MCF 10A (cell line): ENCODE data around the gene TF. TPM values are rescaled to one million over a fixed set of nuclear protein-coding genes. Genes with fewer than 3 reads are reported as not detected.

Experiments used
- BruUV-seq: library from RNA; stranded (reverse); fragments of 400-500 nt; replicated peaks from 2 replicates; lab custom pipeline; 2021; lab: Mats Ljungman, UMichigan
- CTCF ChIA-PET: fragments of 300-600 bp; sonication (Branson Sonifier 250); formaldehyde crosslinking; extraction: SDS; loops from one replicate; lab custom pipeline; 2021; ENCODE audit warnings: antibody characterized with exemption, inconsistent platforms; lab: Yijun Ruan, JAX
- POLR2A ChIA-PET: fragments of 300-600, 350-650 bp; sonication (Branson Sonifier 250); formaldehyde crosslinking; extraction: SDS; loops from one replicate; lab custom pipeline; 2020; ENCODE audit warnings: antibody characterized with exemption, inconsistent platforms; lab: Yijun Ruan, JAX
- DNase-seq: peaks from one replicate; pipeline ENCODE4 v3.0.0-alpha.2; 2018; ENCODE audit not compliant: unreplicated experiment
- H3K27ac Mint-ChIP-seq: one replicate; pipeline ENCODE4 v1.8.0; 2022; ENCODE audit warnings: mild to moderate bottlenecking, low read depth, mixed read lengths; ENCODE audit not compliant: unreplicated experiment
- H3K27me3 Mint-ChIP-seq: one replicate; pipeline ENCODE4 v1.8.0; 2022; ENCODE audit warnings: mixed read lengths; ENCODE audit not compliant: insufficient read depth, unreplicated experiment
- H3K36me3 Mint-ChIP-seq: one replicate; pipeline ENCODE4 v1.8.0; 2022; ENCODE audit warnings: mild to moderate bottlenecking, moderate library complexity, mixed read lengths; ENCODE audit not compliant: insufficient read depth, unreplicated experiment
- H3K4me1 Mint-ChIP-seq: one replicate; pipeline ENCODE4 v1.8.0; 2022; ENCODE audit warnings: mixed read lengths; ENCODE audit not compliant: insufficient read depth, unreplicated experiment
- H3K4me3 Mint-ChIP-seq: one replicate; pipeline ENCODE4 v1.8.0; 2022; ENCODE audit warnings: mild to moderate bottlenecking, moderate library complexity, mixed read lengths; ENCODE audit not compliant: unreplicated experiment
- H3K9me3 Mint-ChIP-seq: one replicate; pipeline ENCODE4 v1.8.0; 2022; ENCODE audit warnings: mixed read lengths; ENCODE audit not compliant: unreplicated experiment
- intact Hi-C: fragments of 100-400 bp; cut with micrococcal nuclease; formaldehyde crosslinking; loops from 2 replicates; pipeline ENCODE4 v1.14.1; 2022
- total RNA-seq: library from RNA; stranded (reverse); gene quantifications from 2 replicates; pipeline ENCODE4 v1.2.3, GENCODE V29; 2022
- TF ChIP-seq, protein P1 (sequence below): fragments of 200-600 bp; IDR thresholded peaks from one replicate; pipeline ENCODE4 v1.8.0; 2022; ENCODE audit warnings: antibody characterized with exemption, mild to moderate bottlenecking; ENCODE audit not compliant: unreplicated experiment

TF gene
- total RNA-seq, 1 experiment from 2014 or later, result 0.19 TPM

DNA sequence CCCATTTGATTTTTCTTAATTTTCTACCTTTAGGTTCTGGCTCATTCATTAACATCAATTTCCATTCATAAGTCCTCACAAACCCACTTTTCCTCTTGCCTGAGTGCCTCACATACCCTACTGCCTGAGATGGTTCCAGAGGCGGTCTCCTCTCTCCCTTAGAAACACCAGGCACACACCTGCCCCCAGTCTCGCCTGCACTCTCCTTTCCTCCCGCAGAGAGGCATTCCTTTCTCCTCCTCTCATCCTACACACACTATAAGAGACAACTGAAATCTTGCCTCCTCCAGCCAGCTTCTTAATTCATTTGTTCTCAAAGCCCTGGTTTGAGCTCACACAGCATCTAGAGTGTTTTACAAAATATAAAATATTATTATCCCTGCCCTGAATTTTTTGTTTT is 27.5 kb downstream of the TF start:
- DNase-seq, result no peak
- no TSS peak for BruUV-seq
- Mint-ChIP-seq H3K4me3 (no peak overlapping the region), H3K27me3 (peaks cover 43% of the 10 kb centered on the region), H3K4me1 (no peaks in the 10 kb centered on the region), H3K36me3 (no peaks in the 10 kb centered on the region), H3K27ac (no peak overlapping the region), H3K9me3 (no peaks in the 10 kb centered on the region)
- TF ChIP-seq, protein P1, sequence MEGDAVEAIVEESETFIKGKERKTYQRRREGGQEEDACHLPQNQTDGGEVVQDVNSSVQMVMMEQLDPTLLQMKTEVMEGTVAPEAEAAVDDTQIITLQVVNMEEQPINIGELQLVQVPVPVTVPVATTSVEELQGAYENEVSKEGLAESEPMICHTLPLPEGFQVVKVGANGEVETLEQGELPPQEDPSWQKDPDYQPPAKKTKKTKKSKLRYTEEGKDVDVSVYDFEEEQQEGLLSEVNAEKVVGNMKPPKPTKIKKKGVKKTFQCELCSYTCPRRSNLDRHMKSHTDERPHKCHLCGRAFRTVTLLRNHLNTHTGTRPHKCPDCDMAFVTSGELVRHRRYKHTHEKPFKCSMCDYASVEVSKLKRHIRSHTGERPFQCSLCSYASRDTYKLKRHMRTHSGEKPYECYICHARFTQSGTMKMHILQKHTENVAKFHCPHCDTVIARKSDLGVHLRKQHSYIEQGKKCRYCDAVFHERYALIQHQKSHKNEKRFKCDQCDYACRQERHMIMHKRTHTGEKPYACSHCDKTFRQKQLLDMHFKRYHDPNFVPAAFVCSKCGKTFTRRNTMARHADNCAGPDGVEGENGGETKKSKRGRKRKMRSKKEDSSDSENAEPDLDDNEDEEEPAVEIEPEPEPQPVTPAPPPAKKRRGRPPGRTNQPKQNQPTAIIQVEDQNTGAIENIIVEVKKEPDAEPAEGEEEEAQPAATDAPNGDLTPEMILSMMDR, result no peak
- intact Hi-C loops, result no loop called here
- CTCF ChIA-PET, result no interaction called here
- POLR2A ChIA-PET, result no interaction called here

DNA sequence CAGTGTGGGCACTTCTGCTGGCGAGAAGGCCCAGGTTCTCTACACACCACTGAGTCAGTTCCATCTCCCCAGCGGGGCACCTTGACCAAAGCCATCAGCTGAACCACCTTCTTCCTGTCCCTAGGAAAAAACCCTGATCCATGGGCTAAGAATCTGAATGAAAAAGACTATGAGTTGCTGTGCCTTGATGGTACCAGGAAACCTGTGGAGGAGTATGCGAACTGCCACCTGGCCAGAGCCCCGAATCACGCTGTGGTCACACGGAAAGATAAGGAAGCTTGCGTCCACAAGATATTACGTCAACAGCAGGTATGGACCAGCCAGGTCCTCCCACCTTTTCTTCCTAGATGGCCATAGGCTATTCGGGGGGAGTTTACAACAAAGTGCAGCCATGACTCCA is 29.1 kb downstream of the TF start:
- ChIA-PET POLR2A (no interaction called here), CTCF (interaction anchor here (0.6 to 1.1 kb wide), 2 partner anchors 29 to 793 kb away, joined by 3 to 4 read pairs; no protein-coding TSS in a partner anchor)
- BruUV-seq, result no TSS peak
- peaks cover 58% of the 10 kb centered on the region for H3K27me3 Mint-ChIP-seq
- TF ChIP-seq, protein P1, result no peak
- no peak overlapping the region for H3K4me3 Mint-ChIP-seq
- H3K4me1 Mint-ChIP-seq, result no peaks in the 10 kb centered on the region
- no peak overlapping the region for H3K27ac Mint-ChIP-seq
- intact Hi-C loops, result no loop called here
- H3K36me3 Mint-ChIP-seq, result no peaks in the 10 kb centered on the region
- DNase-seq, result no peak
- H3K9me3 Mint-ChIP-seq, result no peaks in the 10 kb centered on the region

DNA sequence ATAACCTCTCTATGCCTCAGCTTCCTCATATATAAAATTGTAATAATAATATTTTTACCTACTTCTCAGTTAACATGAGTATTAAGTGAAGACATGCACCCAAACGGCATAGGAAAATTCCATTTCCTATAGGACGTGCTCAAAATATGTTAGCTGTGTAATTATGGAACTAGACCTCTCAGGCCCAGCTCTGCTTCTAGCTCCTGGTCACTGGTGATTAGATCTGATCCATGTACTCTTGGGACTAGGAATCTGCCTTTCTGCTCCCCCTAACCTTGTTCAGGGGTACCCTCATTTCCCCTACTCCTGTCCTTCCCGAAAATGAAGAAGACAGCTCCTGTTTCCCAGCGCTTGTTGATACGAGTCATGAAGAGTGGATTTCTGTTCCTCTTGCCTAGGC is 29.6 kb downstream of the TF start:
- TF ChIP-seq, protein P1, result no peak
- intact Hi-C loops, result no loop called here
- no peak overlapping the region for H3K4me3 Mint-ChIP-seq
- no TSS peak for BruUV-seq
- peaks cover 59% of the 10 kb centered on the region for H3K27me3 Mint-ChIP-seq
- DNase-seq, result no peak
- H3K4me1 Mint-ChIP-seq, result no peaks in the 10 kb centered on the region
- H3K27ac Mint-ChIP-seq, result no peak overlapping the region
- ChIA-PET CTCF (interaction anchor here (0.6 to 1.1 kb wide), 2 partner anchors 29 to 792 kb away, joined by 3 to 4 read pairs; no protein-coding TSS in a partner anchor), POLR2A (no interaction called here)
- H3K9me3 Mint-ChIP-seq, result no peaks in the 10 kb centered on the region
- no peaks in the 10 kb centered on the region for H3K36me3 Mint-ChIP-seq

DNA sequence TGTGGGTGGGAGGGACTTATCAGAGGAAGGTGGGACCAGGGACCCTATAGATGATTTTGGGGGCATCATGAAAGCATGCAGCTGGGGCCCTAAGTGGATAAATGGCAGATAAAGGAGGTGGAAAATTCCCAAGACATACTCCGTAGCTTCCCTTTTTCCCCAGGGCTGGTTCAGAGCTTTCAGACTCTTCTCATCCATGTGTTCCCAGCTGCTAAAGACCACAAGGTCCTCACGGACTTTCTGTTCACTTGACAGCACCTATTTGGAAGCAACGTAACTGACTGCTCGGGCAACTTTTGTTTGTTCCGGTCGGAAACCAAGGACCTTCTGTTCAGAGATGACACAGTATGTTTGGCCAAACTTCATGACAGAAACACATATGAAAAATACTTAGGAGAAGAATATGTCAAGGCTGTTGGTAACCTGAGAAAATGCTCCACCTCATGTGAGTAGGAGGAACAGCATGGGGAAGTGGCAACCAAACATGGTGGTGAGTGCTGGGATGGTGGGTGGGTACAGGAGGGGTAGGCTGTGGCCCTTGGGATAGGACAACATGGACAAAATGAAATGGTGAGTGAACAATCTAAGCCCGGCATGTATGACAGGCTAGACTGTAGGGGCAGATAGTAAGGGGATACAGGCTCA is 30.7 kb downstream of the TF start:
- no TSS peak for BruUV-seq
- intact Hi-C loops, result no loop called here
- TF ChIP-seq, protein P1, result no peak
- Mint-ChIP-seq H3K36me3 (no peaks in the 10 kb centered on the region), H3K27me3 (peaks cover 65% of the 10 kb centered on the region), H3K27ac (no peak overlapping the region), H3K4me3 (no peak overlapping the region), H3K4me1 (no peaks in the 10 kb centered on the region), H3K9me3 (no peaks in the 10 kb centered on the region)
- no peak for DNase-seq
- CTCF ChIA-PET, result interaction anchor here (0.5 kb wide), 1 partner anchor 670 kb away, joined by 3 read pairs; no protein-coding TSS in a partner anchor
- POLR2A ChIA-PET, result no interaction called here
